Trophoblast cell (in vitro differentiated cells and primary cell): ENCODE measurements around the gene CLDN24.
A peak's percentile ranks its signal among the peaks of the same experiment; 100 is the strongest.
"Not testable (repeated sequence)": the region's sequence is repeated elsewhere in the genome, so short reads cannot be mapped to it uniquely, and the experiment has no call there.

Source experiments
- DNase-seq, 2 donors: peaks; one replicate each; pipeline ENCODE4 v3.0.0-alpha.2; 2016
- H2AFZ ChIP-seq: 2 replicates; pipeline ENCODE4 v1.6.1; 2013; ENCODE audit warnings: low read length, moderate library complexity, mild to moderate bottlenecking; ENCODE audit not compliant: insufficient read depth, poor library complexity
- H2AK5ac ChIP-seq: 2 replicates; pipeline ENCODE4 v1.6.1; 2013; ENCODE audit warnings: mild to moderate bottlenecking, low read length
- H2BK120ac ChIP-seq: 2 replicates; pipeline ENCODE4 v1.6.1; 2013; ENCODE audit warnings: low read length, mild to moderate bottlenecking, moderate library complexity; ENCODE audit not compliant: insufficient read depth, poor library complexity
- H2BK12ac ChIP-seq: 2 replicates; pipeline ENCODE4 v1.6.1; 2013; ENCODE audit warnings: mild to moderate bottlenecking, low read length, moderate library complexity
- H2BK5ac ChIP-seq: 2 replicates; pipeline ENCODE4 v1.6.1; 2013; ENCODE audit warnings: low read length, low read depth, moderate library complexity, mild to moderate bottlenecking; ENCODE audit not compliant: poor library complexity
- H3K14ac ChIP-seq: 2 replicates; pipeline ENCODE4 v1.6.1; 2013; ENCODE audit warnings: mild to moderate bottlenecking, low read length
- H3K18ac ChIP-seq: 2 replicates; pipeline ENCODE4 v1.6.1; 2013; ENCODE audit warnings: mild to moderate bottlenecking, low read length
- H3K23ac ChIP-seq: 2 replicates; pipeline ENCODE4 v1.6.1; 2013; ENCODE audit warnings: low read length
- H3K27ac ChIP-seq: 2 replicates; pipeline ENCODE4 v1.5.1; 2013; ENCODE audit warnings: low read depth, mild to moderate bottlenecking, inconsistent platforms, low read length, moderate library complexity
- H3K27me3 ChIP-seq: 2 replicates; pipeline ENCODE4 v1.6.1; 2013; ENCODE audit warnings: inconsistent platforms, mild to moderate bottlenecking, low read length, moderate library complexity; ENCODE audit not compliant: insufficient read depth
- H3K36me3 ChIP-seq, 2 experiments: 1 replicate in 1 of 2; 2 replicates in 1 of 2; pipeline ENCODE4 v1.6.1; 2013; ENCODE audit warnings: low read length in 2 of 2, mild to moderate bottlenecking in 2 of 2, moderate library complexity in 1 of 2; ENCODE audit not compliant: insufficient read depth in 2 of 2, control insufficient read depth in 1 of 2
- H3K4ac ChIP-seq: 2 replicates; pipeline ENCODE4 v1.6.1; 2013; ENCODE audit warnings: low read depth, mild to moderate bottlenecking, low read length, moderate library complexity
- H3K4me1 ChIP-seq, 2 experiments: 1 replicate in 1 of 2; 2 replicates in 1 of 2; pipeline ENCODE4 v1.6.1; 2013; ENCODE audit warnings: low read length in 2 of 2, mild to moderate bottlenecking in 2 of 2, moderate library complexity in 1 of 2; ENCODE audit not compliant: insufficient read depth in 2 of 2, control insufficient read depth in 1 of 2
- H3K4me2 ChIP-seq: 2 replicates; pipeline ENCODE4 v1.6.1; 2013; ENCODE audit warnings: inconsistent platforms, mild to moderate bottlenecking, low read length, moderate library complexity
- H3K4me3 ChIP-seq: 2 replicates; pipeline ENCODE4 v1.5.1; 2013; ENCODE audit warnings: mild to moderate bottlenecking, low read depth, low read length, inconsistent platforms
- H3K79me1 ChIP-seq: one replicate; pipeline ENCODE4 v1.6.1; 2013; ENCODE audit warnings: low read length
- H3K79me2 ChIP-seq: 2 replicates; pipeline ENCODE4 v1.6.1; 2013; ENCODE audit warnings: low read length, mild to moderate bottlenecking; ENCODE audit not compliant: control insufficient read depth, insufficient read depth, poor library complexity
- H3K9ac ChIP-seq: 2 replicates; pipeline ENCODE4 v1.6.1; 2013; ENCODE audit warnings: mild to moderate bottlenecking, low read length
- H3K9me3 ChIP-seq: 2 replicates; pipeline ENCODE4 v1.6.1; 2013; ENCODE audit warnings: low read depth, mild to moderate bottlenecking, control low read depth, inconsistent platforms, low read length; ENCODE audit not compliant: insufficient read depth
- H4K12ac ChIP-seq: 2 replicates; pipeline ENCODE4 v1.6.1; 2013; ENCODE audit warnings: low read depth, mild to moderate bottlenecking, low read length, moderate library complexity
- H4K8ac ChIP-seq: 2 replicates; pipeline ENCODE4 v1.6.1; 2013; ENCODE audit warnings: low read depth, mild to moderate bottlenecking, low read length, moderate library complexity
- H4K91ac ChIP-seq: one replicate; pipeline ENCODE4 v1.6.1; 2013; ENCODE audit warnings: low read depth, mild to moderate bottlenecking, low read length, moderate library complexity
- WGBS: extraction: QIAGEN DNeasy Blood & Tissue Kit; methylation state at CpG from one replicate; pipeline ENCODE4 v1.1.7; 2013; ENCODE audit warnings: missing lambda C conversion rate; ENCODE audit not compliant: insufficient read length, insufficient coverage; ENCODE audit errors: extremely low coverage; 5-methylcytosine and 5-hydroxymethylcytosine counted together

CLDN24 gene

DNA sequence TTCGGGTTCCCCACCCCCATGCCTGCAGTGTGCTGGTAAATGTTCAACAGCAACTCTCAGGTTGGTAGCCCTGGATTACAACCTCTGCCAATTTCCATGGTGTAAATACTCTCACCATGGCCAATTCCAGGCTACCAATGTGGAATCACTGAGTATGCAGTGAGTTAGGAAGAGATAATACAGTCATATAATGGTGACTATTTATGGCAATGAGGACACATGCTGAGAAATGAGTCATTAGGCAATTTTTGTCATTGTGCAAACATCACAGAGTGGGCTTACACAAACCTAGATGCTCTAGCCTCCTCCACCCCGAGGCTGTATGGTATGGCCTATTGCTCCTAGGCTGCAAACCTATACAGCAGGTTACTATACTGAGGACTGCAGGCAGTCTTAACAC is 4.6 kb upstream of the CLDN24 start:
- no peak overlapping the region for H3K9ac ChIP-seq
- no peak overlapping the region for H4K12ac ChIP-seq
- no peaks in the 10 kb centered on the region for H3K79me1 ChIP-seq
- no peaks in the 10 kb centered on the region for H3K36me3 ChIP-seq
- DNase-seq = peak in 1 of 2 donors; percentile 25
- H3K4ac ChIP-seq = no peak overlapping the region
- H2BK120ac ChIP-seq = no peak overlapping the region
- H4K8ac ChIP-seq = no peak overlapping the region
- H3K79me2 ChIP-seq = no peaks in the 10 kb centered on the region
- no peak overlapping the region for H3K4me3 ChIP-seq
- no peak overlapping the region for H3K4me2 ChIP-seq
- no peak overlapping the region for H3K27ac ChIP-seq
- no peak overlapping the region for H2AK5ac ChIP-seq
- no CpG with 5 or more reads among the region's 2 CpGs for WGBS
- H2BK12ac ChIP-seq = no peak overlapping the region
- no peak overlapping the region for H4K91ac ChIP-seq
- H3K4me1 ChIP-seq = peaks cover 0 to 3% of the 10 kb centered on the region in 2 experiments
- peaks cover 4% of the 10 kb centered on the region for H3K9me3 ChIP-seq
- no peaks in the 10 kb centered on the region for H3K27me3 ChIP-seq
- H2AFZ ChIP-seq = no peak overlapping the region
- no peak overlapping the region for H3K23ac ChIP-seq
- no peak overlapping the region for H2BK5ac ChIP-seq
- no peak overlapping the region for H3K18ac ChIP-seq
- H3K14ac ChIP-seq = no peak overlapping the region

DNA sequence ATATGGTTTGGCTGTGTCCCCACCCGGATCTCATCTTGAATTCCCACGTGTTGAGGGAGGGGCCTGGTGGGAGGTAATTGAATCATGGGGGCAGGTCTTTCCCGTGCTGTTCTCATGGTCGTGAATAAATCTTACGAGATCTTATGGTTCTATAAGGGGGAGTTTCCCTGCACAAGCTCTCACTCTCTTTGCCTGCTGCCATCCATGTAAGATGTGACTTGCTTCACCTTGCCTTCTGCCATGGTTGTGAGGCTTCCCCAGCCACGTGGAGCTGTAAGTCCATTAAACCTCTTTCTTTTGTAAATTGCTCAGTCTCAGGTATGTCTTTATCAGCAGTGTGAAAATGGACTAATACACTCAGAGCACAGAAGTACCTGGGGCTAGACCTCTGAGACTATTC is 4.2 kb upstream of the CLDN24 start:
- H3K23ac ChIP-seq, H3K9me3 ChIP-seq, H3K36me3 ChIP-seq, H3K4me1 ChIP-seq, H4K12ac ChIP-seq, H4K8ac ChIP-seq, H2BK120ac ChIP-seq, H3K27me3 ChIP-seq, H3K4me2 ChIP-seq, H3K4me3 ChIP-seq, H3K18ac ChIP-seq, H2BK12ac ChIP-seq, H2BK5ac ChIP-seq, H3K27ac ChIP-seq, H3K4ac ChIP-seq, H3K9ac ChIP-seq, H2AFZ ChIP-seq, DNase-seq, H2AK5ac ChIP-seq, H3K79me2 ChIP-seq, H3K14ac ChIP-seq, H4K91ac ChIP-seq, H3K79me1 ChIP-seq: not testable (repeated sequence)
- WGBS = no CpG with 5 or more reads among the region's 6 CpGs

DNA sequence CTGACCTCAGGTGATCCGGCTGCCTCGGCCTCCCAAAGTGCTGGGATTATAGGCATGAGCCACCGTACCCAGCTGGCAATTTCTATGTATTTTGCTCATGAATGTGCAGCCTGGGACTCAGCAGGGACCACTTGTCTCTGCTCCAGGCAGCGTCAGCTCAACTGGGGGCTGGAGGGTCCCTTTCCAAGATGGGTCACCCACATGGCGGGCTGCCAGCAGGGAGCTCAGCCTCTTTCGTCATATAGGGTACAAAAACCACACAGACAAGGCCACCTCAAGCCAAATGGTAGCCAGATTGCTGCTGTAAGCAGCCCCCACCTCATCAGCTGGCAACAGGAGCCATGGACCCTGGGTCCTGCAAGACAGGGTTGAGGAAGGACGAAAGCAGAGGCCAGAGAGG is 2.4 kb upstream of the CLDN24 start:
- Histone ChIP-seq H2AK5ac (no peak overlapping the region), H2BK120ac (no peak overlapping the region), H2AFZ (no peak overlapping the region), H3K4me1 (peaks cover 0 to 3% of the 10 kb centered on the region in 2 experiments), H3K9me3 (no peaks in the 10 kb centered on the region), H3K27me3 (no peaks in the 10 kb centered on the region), H3K4me3 (no peak overlapping the region), H3K36me3 (peaks cover 0 to 2% of the 10 kb centered on the region in 2 experiments), H3K14ac (no peak overlapping the region), H4K8ac (no peak overlapping the region), H2BK12ac (no peak overlapping the region), H2BK5ac (no peak overlapping the region), H3K23ac (no peak overlapping the region), H3K18ac (no peak overlapping the region), H3K79me2 (no peaks in the 10 kb centered on the region), H3K4me2 (no peak overlapping the region), H4K12ac (no peak overlapping the region), H4K91ac (no peak overlapping the region), H3K9ac (no peak overlapping the region), H3K27ac (no peak overlapping the region), H3K4ac (no peak overlapping the region), H3K79me1 (no peaks in the 10 kb centered on the region)
- DNase-seq = no peak
- no CpG with 5 or more reads among the region's 7 CpGs for WGBS

DNA sequence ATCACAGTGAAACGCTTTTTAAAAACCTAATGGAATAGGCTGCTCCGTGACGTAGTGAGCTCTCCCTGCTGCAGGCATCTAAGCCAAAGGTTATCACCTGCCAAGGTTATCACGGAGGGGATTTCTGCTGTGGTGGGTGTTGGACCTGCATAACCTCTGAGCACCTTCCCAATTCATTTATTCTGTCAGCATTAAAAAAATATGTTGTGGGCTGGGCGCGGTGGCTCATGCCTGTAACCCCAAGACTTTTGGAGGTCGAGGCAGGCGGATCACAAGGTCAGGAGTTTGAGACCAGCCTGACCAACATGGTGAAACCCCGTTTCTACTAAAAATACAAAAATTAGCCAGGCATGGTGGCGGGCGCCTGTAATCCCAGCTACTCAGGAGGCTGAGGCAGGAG is 1.8 kb upstream of the CLDN24 start:
- not testable (repeated sequence) for H3K36me3 ChIP-seq

More for the DNA sequence above, 1.8 kb upstream of the CLDN24 start:
- not testable (repeated sequence) for H3K9me3 ChIP-seq, H3K4me1 ChIP-seq, H2AK5ac ChIP-seq, H4K12ac ChIP-seq, H3K79me2 ChIP-seq, H3K27me3 ChIP-seq, H3K79me1 ChIP-seq, H3K23ac ChIP-seq, H3K14ac ChIP-seq, H2AFZ ChIP-seq, H3K4me2 ChIP-seq, H4K8ac ChIP-seq, H3K4me3 ChIP-seq, H4K91ac ChIP-seq, H2BK12ac ChIP-seq, H3K27ac ChIP-seq, DNase-seq, H3K4ac ChIP-seq, H2BK5ac ChIP-seq, H2BK120ac ChIP-seq, H3K9ac ChIP-seq, H3K18ac ChIP-seq
- WGBS = no CpG with 5 or more reads among the region's 11 CpGs
